ENCODE measurements around the gene NOD2.

GRCh38 chr16:50667497-50668367 is 25.7 kb upstream of the NOD2 start:
- TF ChIP-seq CTCF (IDR thresholded peaks at IDR 0.05; ENCODE audit: insufficient read depth, low read depth, low read length) (no peak), EZH2 (IDR thresholded peaks at IDR 0.05; ENCODE audit: insufficient read depth, low read length) (no peak)

Measured in astrocyte (in vitro differentiated cells and primary cell).